Activated CD8-positive, alpha-beta memory T cell treated with anti-CD3 and anti-CD28 coated beads, Interleukin-2, amount 50 U/mL, for 24 hours (primary cell): ENCODE data around the gene EVL.
A peak's percentile ranks its signal among the peaks of the same experiment; 100 is the strongest.
"Not testable (repeated sequence)": the region's sequence is repeated elsewhere in the genome, so short reads cannot be mapped to it uniquely, and the experiment has no call there.

Source experiments
- DNase-seq: peaks from one replicate; pipeline ENCODE4 v3.0.0-alpha.2; 2020; ENCODE audit errors: extremely low read depth

Gene EVL

GRCh38 chr14:100038065-100038464 is 27.2 kb upstream of the EVL start:
- DNase-seq = no peak

DNA sequence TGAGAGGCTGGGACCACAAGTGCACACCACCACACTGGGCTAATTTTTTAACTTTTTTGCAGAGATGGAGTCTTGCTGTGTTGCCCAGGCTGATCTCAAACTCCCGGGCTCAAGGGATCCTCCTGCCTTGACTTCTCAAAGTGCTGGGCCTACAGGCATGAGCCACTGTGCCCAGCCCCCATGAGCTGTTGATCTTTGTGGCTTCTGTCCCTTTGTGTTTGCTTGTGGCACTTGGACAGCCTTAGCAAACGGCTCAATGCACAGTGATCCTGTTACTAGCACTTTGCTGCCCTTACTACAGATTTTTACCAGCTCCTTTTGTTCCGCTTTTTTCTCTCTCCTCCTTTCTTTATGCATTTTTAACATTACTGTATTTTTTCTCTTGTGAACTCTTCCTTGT is 25.3 kb upstream of the EVL start:
- no peak for DNase-seq

DNA sequence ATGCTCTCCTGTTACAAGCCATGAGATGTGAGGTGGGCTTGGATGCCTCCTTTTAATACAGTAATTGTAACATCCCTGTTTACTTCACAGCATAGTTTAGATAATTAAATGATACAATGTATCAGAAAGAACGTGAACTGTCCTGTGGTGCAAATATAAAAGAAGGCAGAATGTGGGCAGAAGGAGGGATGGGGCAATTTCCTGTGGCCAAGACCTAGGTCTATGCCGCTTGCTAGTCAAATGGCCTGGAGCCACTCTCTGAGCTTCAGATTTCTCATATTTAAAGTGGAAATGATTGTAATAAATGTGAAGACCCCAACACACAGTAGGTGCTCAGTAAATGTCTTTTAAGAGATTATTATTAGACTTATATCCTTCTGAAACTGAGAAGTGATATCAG is 24.0 kb upstream of the EVL start:
- no peak for DNase-seq

- DNase-seq = no peak
These were observed 22.9 kb upstream of the EVL start for GRCh38 chr14:100042286-100042685.

DNA sequence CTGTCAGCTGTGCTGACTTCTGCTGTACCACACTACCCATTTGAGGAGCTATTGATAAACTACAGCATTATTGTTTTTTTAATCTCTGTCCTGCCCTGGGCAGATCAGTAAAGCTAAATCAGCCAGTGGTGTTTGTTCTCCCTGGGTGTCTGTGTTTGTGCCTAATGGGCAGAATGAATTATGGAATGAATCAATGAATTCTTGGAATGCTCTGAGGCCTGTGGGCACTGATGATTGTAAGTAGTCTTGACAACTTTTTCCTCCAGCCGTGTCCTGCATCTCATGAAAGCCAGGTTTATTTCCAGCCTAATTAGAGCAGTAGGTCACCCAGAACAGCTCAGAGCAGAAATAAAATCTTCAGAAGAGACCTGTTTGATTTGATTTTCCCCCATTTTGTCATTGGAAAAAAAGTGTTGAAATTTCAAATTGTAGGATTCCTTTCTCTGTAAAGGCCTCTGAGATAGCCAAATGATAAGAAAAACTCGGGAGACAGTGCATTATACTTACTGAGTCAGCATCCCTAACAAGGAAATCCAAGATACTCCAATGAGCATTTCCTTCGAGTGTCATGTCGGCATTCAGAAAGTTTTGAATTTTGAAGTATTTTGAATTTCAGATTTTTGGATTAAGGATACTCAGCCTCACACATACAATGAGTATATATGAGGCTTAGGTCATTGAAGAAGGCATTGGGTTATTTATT is 19.4 kb upstream of the EVL start:
- no peak for DNase-seq

DNA sequence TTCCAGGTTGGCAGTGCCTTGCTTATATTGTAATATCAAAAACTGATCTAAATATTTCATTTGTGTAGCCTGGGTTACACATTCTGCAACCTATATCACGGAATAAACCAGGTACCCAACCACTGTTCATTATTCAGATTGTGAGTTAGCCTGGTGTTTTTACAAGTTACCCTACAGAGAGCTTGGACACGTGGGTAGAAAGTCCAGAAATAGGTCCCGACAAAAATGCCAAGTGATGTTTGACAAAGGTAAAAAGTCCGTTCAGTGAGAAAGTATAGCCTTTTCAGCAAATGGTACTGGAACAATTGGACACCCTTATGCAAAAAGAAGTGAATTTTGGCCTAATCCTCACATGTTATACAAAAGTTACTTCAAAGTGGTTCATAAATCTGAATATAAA is 17.6 kb upstream of the EVL start:
- DNase-seq = no peak

DNA sequence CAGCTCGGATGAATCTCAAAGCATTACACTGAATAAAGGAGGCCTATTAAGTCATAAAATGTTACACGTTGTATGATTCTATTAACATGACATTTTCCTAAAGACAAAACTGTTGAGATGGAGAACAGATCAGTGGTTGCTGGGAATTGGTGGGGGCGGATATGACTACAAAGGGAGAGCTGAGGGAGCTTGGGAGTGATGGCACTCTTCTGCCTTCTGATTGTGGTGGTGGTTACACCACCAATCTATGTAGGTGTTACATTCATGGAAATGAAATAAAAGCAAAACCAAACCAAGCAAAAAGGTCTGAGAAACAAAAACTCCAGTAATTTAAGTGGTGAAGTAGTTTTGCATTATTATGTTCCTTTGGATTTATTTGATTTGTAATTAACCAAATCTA is 16.4 kb upstream of the EVL start:
- no peak for DNase-seq

DNA sequence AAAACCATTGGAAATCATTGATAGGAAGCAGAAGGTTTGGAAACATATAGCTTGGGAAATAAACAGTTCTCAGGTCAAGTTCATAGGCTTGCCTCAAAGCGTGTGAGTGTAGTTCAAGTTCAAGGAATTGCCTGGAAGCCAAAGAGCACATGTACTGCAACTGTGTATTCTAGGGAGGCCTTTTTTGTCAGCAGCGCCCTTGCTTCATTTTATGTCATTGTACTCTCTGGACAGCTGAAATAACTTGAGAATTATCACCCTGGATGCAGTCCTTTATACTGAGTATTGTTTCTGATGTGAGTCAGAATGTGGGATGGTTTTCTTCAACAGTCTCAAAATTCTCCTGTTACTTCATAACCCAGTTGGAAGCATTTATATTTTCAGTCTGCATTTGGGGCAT is 16.0 kb upstream of the EVL start:
- DNase-seq = no peak

DNA sequence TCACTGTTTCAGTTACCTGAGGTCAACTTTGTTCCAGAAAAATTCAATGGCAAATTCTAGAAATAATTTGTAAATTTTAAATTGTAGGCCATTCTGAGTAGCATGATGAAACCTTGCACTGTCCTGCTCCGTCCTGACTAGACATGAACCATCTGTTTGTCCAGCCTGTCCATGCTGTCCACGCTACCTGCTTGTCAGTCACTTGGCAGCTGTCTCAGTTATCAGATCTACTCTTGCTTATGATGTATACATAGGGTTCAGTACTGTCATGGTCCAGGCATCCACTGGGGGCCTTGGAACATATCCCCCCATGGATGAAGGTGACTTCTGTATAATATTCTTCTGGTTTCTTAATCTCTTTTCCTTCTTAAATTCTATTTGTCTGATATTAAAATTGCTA is 14.1 kb upstream of the EVL start:
- DNase-seq = no peak

DNA sequence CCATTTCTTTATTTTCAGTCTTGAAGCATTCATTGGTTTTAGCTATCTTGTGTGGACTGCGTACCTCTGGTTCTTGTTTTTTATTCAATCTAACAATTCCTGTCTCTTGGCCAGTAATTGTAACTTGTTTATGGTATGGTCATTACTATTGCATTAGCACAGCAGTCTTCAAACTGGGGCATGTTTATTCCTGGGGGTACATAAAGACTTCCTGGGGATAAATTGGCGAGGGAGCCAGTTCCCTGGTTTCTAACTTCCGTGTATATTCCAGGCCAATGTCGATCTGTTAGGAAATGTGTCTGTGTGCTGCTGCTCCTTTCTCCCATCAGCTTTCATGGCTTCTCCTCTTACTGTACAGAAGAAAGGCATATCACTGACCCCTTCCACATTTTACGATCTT is 13.7 kb upstream of the EVL start:
- DNase-seq = no peak

DNA sequence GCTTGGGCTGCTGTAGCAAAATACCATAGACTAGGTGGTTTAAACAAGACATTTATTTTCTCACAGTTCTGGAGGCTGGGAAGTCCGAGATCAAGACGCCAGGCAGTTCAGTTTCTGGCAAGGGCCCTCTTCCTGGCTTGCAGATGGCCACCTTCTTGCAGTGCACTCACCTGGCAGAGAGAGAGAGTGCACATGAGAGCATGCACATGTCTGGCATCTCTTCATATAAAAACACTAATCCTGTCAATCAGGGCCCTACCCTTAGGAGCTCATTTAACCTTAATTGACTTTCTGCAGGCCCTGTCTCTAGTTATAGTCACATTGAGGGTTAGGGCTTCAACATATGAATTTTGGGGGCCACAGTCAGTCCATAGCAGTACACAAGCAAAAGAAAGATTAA is 12.4 kb upstream of the EVL start:
- DNase-seq = no peak

- DNase-seq = no peak
These were observed 10.7 kb upstream of the EVL start for GRCh38 chr14:100054316-100055075.

- DNase-seq = no peak
These were observed 8.8 kb upstream of the EVL start for GRCh38 chr14:100056431-100056830.

GRCh38 chr14:100056964-100057795 is 8.0 kb upstream of the EVL start:
- no peak for DNase-seq

DNA sequence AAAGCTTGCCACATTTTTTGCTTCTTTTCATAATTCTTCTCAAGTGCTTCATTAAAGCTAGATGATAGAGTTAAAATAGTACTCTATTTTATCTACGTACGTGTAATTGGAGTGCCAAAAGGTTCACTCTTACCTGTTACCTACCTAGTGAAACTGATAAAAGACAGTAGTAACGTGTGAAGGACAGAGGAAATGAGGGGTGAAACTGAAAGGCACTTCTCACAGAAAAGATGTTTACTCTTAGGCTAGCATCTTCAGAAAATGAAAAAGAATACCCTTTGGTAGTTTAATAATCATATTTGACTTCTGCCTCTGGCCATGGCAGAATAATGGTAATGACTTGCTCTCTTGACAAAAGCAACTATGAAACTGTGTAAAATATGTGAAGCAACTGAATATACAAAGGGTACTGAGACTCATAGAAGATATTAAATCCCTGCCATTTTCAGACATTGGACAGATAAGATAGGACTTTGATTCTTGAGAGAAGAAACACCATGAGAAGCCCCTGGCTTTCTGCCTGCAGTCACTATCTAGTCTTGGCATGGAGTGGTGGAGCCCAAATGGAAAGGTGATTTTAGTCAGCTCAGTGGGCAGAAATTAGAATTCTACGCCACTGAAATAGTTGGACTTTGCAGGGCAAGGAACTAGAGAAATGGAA is 6.3 kb upstream of the EVL start:
- no peak for DNase-seq

GRCh38 chr14:100059438-100059781 is 5.8 kb upstream of the EVL start:
- DNase-seq = no peak

- no peak for DNase-seq
These were observed 4.5 kb upstream of the EVL start for GRCh38 chr14:100060760-100061159.

DNA sequence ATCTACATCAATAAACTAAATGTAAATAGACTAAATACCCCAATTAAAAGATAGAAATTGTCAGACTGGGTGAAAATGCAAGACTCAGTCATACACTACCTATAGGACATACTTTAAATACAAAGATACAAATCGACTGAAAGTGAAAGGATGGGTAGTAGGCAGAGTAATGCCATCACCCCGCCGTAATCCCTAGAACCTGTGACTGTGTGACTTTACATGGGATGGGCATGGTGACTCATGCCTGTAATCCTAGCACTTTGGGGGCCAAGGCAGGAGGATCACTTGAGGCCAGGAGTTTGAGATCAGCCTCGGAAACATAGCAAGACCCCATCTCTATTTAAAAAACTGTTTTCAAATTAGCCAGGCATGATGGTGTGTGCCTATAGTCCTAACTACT is 2.6 kb upstream of the EVL start:
- no peak for DNase-seq

- no peak for DNase-seq
These were observed 1.8 kb upstream of the EVL start for GRCh38 chr14:100063314-100063941.

DNA sequence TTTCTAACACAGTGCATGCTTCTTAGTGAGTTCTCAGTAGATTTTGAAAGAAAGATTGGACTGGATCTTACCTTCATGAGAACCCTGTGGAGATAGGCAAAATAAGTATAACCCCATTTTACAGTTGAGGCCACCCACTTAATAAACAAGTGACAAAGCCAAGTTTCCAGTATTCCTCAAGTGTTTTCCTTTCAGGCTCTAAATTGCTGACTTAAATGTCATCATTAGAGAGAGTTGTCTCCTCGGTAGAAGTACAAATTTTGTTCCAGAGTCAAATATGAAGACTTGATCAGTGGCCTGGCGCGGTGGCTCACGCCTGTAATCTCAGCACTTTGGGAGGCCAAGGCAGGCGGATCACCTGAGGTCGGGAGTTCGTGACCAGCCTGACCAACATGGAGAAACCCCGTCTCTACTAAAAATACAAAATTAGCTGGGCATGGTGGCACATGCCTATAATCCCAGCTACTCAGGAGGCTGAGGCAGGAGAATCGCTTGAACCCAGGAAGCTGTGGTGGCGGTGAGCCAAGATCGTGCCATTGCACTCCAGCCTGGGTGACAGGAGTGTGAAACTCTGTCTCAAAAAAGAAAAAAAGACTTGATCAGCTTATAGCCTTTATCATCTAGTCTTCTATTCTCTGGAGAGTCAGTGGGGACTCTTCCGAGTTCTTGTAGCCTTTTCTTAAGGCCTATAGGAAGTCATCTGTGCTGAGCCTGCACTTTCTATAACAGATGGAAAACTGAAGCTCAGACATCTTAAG is 708 bp upstream of the EVL start:
- not testable (repeated sequence) for DNase-seq

DNA sequence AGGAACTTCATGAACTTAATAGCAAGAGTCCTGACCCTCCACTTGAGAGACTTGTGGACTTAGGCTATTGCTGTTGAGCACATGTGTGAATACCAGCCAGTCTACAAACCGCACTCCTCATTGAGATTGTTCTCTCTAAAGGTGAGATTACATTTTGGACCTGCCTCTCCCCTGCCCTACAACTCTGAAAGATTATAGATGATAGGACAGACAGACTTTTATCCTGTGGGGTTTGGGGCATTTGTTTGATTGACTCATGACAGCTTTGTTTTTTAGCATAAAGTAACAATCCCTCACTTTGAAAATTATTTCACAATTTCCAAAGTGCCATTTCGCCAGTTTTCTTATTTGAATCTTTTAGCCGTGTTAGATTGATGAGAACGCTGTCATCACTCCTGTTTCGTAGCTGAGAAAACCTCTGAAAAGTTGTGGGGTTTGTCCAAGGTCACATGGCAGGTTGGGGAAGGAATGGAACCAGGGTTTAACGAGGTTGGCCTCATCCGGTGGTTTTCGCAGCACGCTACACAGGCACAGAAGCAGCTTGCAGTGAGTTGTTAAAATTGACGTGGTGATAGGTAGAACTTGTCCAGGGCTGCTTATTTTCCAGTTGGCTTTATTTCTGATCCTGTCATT is 836 bp downstream of the EVL start:
- DNase-seq = peak; percentile 78
